IPS DF 6.9 (cell line): Measurements from ENCODE around the gene GRIA3.
A peak's percentile ranks its signal among the peaks of the same experiment; 100 is the strongest.
"Not testable (repeated sequence)": the region's sequence is repeated elsewhere in the genome, so short reads cannot be mapped to it uniquely, and the experiment has no call there.

Experiments
- DNase-seq: peaks from one replicate; pipeline ENCODE4 v3.0.0-alpha.2; 2013; ENCODE audit warnings: low read depth, low spot score
- H3K27ac ChIP-seq: one replicate; pipeline ENCODE4 v1.5.1; 2013; ENCODE audit warnings: low read length, control low read depth
- H3K27me3 ChIP-seq: 2 replicates; pipeline ENCODE4 v1.6.1; 2013; ENCODE audit warnings: mild to moderate bottlenecking, low read length; ENCODE audit not compliant: control insufficient read depth, insufficient read depth
- H3K36me3 ChIP-seq: 2 replicates; pipeline ENCODE4 v1.6.1; 2013; ENCODE audit warnings: low read length; ENCODE audit not compliant: control insufficient read depth, insufficient read depth
- H3K4me1 ChIP-seq: 2 replicates; pipeline ENCODE4 v1.6.1; 2013; ENCODE audit warnings: low read length; ENCODE audit not compliant: control insufficient read depth, insufficient read depth
- H3K4me3 ChIP-seq: 2 replicates; pipeline ENCODE4 v1.5.1; 2013; ENCODE audit warnings: mild to moderate bottlenecking, low read length
- H3K9me3 ChIP-seq: 2 replicates; pipeline ENCODE4 v1.6.1; 2013; ENCODE audit warnings: low read length, inconsistent platforms; ENCODE audit not compliant: control insufficient read depth, insufficient read depth
- WGBS: extraction: QIAGEN DNeasy Blood & Tissue Kit; methylation state at CpG from one replicate; pipeline ENCODE4 v1.1.7; 2013; ENCODE audit warnings: mixed read lengths, missing lambda C conversion rate; ENCODE audit not compliant: insufficient read length, insufficient coverage; 5-methylcytosine and 5-hydroxymethylcytosine counted together

Gene GRIA3

GRCh38 chrX:123504630-123505270, 320.7 kb downstream of the GRIA3 start:
- WGBS: no CpG with 5 or more reads among the region's 3 CpGs
- peak; percentile 7 for DNase-seq

DNA sequence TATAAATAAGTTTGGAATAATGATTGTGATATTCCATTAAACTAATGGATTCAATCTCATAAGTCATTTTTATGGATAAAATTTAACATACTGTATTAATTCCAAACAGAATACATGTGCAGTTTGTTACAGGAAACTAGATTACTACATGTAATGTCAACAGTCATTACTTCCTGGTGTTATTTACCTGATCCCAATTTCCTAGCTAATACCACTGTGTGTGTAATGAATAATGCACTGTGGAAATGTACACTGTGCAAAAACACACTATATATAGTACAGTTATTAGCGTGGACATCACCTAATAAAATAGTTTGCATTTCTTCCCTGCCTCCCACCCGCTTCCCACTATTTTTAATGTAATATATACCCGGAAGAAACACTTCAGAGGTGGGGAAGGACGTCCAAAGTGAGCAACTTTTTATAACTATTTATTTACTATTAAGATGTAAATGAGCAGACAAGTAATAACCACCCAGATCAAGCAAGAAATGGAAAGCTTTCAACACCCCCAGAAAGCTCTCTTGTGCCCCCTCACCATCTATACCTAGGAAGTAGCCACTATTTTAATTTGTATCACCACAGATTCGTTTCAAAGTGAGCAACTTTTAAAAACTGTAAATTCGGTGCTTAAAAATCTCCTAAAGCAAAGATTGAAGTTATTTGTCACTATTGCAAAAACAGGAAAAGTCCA, 329.7 kb downstream of the GRIA3 start:
- no peak for DNase-seq
- no peak overlapping the region for H3K27ac ChIP-seq
- WGBS: no CpG with 5 or more reads among the region's 6 CpGs
- H3K4me1 ChIP-seq: no peaks in the 10 kb centered on the region
- H3K4me3 ChIP-seq: no peak overlapping the region
- no peaks in the 10 kb centered on the region for H3K27me3 ChIP-seq
- H3K9me3 ChIP-seq: no peaks in the 10 kb centered on the region
- no peaks in the 10 kb centered on the region for H3K36me3 ChIP-seq

More at GRCh38 chrX:123504630-123505270, 320.7 kb downstream of the GRIA3 start:
- no peak overlapping the region for H3K27ac ChIP-seq
- no peaks in the 10 kb centered on the region for H3K9me3 ChIP-seq
- no peaks in the 10 kb centered on the region for H3K36me3 ChIP-seq
- H3K4me3 ChIP-seq: no peak overlapping the region
- H3K27me3 ChIP-seq: no peaks in the 10 kb centered on the region
- no peaks in the 10 kb centered on the region for H3K4me1 ChIP-seq

- WGBS: no CpG with 5 or more reads among the region's 26 CpGs
- not testable (repeated sequence) for DNase-seq, H3K27ac ChIP-seq, H3K4me1 ChIP-seq, H3K36me3 ChIP-seq, H3K27me3 ChIP-seq, H3K4me3 ChIP-seq, H3K9me3 ChIP-seq
Observed at GRCh38 chrX:123514279-123514640, 330.2 kb downstream of the GRIA3 start.

GRCh38 chrX:123518791-123519190, 334.7 kb downstream of the GRIA3 start:
- no peaks in the 10 kb centered on the region for H3K4me1 ChIP-seq
- H3K9me3 ChIP-seq: no peaks in the 10 kb centered on the region
- DNase-seq: no peak
- H3K36me3 ChIP-seq: no peaks in the 10 kb centered on the region
- no peaks in the 10 kb centered on the region for H3K27me3 ChIP-seq
- no peak overlapping the region for H3K27ac ChIP-seq
- WGBS: no CpG with 5 or more reads among the region's 2 CpGs
- no peak overlapping the region for H3K4me3 ChIP-seq

DNA sequence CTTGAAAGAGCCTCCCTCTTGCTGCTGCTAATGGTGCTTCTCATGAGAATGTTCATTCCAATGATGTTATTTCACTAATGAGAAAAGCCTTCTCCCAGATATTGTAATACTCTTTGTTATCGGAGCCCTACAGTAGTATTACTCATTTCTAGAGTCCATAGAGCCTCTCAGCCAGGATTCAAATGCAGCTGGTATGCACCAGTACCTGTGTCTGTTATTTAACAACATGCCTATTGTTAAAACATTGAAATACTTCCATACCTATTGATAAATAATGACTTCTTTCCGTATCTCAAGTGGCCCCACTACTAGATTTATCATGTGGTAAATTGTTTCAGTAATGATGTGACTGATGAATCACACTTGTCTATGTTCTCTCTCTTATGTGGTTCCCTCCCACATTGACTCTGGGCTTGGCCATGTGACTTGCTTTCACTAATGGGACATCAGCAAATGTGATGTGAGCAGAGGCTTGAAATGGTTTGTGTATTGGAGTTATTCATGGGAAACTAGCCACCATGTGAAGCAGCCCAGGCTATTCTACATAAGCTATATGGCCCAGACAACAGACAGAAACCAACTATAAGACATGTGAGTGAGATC, 341.1 kb downstream of the GRIA3 start:
- Histone ChIP-seq H3K36me3 (no peaks in the 10 kb centered on the region), H3K4me3 (no peak overlapping the region), H3K27me3 (no peaks in the 10 kb centered on the region), H3K27ac (no peak overlapping the region), H3K4me1 (no peaks in the 10 kb centered on the region), H3K9me3 (no peaks in the 10 kb centered on the region)
- no CpG with 5 or more reads among the region's 2 CpGs for WGBS
- no peak for DNase-seq

- not testable (repeated sequence) for H3K9me3 ChIP-seq, H3K4me1 ChIP-seq, H3K27ac ChIP-seq, H3K4me3 ChIP-seq, H3K36me3 ChIP-seq, DNase-seq, H3K27me3 ChIP-seq
- no CpG with 5 or more reads among the region's 1 CpG for WGBS
Observed at GRCh38 chrX:123530726-123531125, 346.6 kb downstream of the GRIA3 start.
